RWPE2 (cell line): ENCODE data around the gene TOR1A.

Source experiments
- ATAC-seq: fragments of 200-7000 bp; cut with Tn5 transposase; 3 replicates; pipeline ENCODE4 v1.9.1; 2021; ENCODE audit warnings: low read depth
- DNase-seq: peaks from one replicate; pipeline ENCODE4 v3.0.0-alpha.2; 2020; ENCODE audit warnings: low spot score
- H3K27ac ChIP-seq: fragments of 450-650 bp; 2 replicates; pipeline ENCODE4 v1.5.1; 2017; ENCODE audit warnings: mild to moderate bottlenecking; ENCODE audit not compliant: poor library complexity, severe bottlenecking
- H3K27me3 ChIP-seq: fragments of 250-450 bp; sonication (Bioruptor Pico); 2 replicates; pipeline ENCODE4 v1.5.1; 2021; ENCODE audit warnings: mild to moderate bottlenecking, moderate library complexity; ENCODE audit not compliant: insufficient read depth, poor library complexity, severe bottlenecking
- H3K36me3 ChIP-seq: fragments of 250-450 bp; sonication (Bioruptor Pico); 2 replicates; pipeline ENCODE4 v1.5.1; 2020; ENCODE audit warnings: low read depth, mild to moderate bottlenecking, moderate library complexity
- H3K4me1 ChIP-seq: fragments of 250-450 bp; sonication (Bioruptor Pico); 2 replicates; pipeline ENCODE4 v1.5.1; 2021; ENCODE audit warnings: mild to moderate bottlenecking, moderate library complexity; ENCODE audit not compliant: insufficient read depth, poor library complexity, severe bottlenecking
- H3K4me3 ChIP-seq: fragments of 250-450 bp; sonication (Bioruptor Pico); 2 replicates; pipeline ENCODE4 v1.5.1; 2021; ENCODE audit warnings: mild to moderate bottlenecking, moderate library complexity; ENCODE audit not compliant: severe bottlenecking
- H3K9me3 ChIP-seq: fragments of 250-450 bp; sonication (Bioruptor Pico); 2 replicates; pipeline ENCODE4 v1.5.1; 2021; ENCODE audit warnings: mild to moderate bottlenecking, moderate library complexity; ENCODE audit not compliant: severe bottlenecking
- CTCF ChIP-seq: fragments of 450-650 bp; IDR thresholded peaks from one replicate; pipeline ENCODE4 v1.5.1; 2017; ENCODE audit warnings: mild to moderate bottlenecking, moderate library complexity; ENCODE audit not compliant: poor library complexity, severe bottlenecking

TOR1A gene

GRCh38 chr9:129823542-129823934, 398 bp downstream of the TOR1A start:
- TF ChIP-seq CTCF: no peak
- Histone ChIP-seq H3K27me3 (no peaks in the 10 kb centered on the region), H3K9me3 (no peaks in the 10 kb centered on the region), H3K36me3 (peaks cover 41% of the 10 kb centered on the region), H3K4me3 (peak overlapping the region; percentile 76), H3K27ac (peak overlapping the region; percentile 65), H3K4me1 (no peaks in the 10 kb centered on the region)
- DNase-seq (no peak), ATAC-seq (peak; percentile 40)

DNA sequence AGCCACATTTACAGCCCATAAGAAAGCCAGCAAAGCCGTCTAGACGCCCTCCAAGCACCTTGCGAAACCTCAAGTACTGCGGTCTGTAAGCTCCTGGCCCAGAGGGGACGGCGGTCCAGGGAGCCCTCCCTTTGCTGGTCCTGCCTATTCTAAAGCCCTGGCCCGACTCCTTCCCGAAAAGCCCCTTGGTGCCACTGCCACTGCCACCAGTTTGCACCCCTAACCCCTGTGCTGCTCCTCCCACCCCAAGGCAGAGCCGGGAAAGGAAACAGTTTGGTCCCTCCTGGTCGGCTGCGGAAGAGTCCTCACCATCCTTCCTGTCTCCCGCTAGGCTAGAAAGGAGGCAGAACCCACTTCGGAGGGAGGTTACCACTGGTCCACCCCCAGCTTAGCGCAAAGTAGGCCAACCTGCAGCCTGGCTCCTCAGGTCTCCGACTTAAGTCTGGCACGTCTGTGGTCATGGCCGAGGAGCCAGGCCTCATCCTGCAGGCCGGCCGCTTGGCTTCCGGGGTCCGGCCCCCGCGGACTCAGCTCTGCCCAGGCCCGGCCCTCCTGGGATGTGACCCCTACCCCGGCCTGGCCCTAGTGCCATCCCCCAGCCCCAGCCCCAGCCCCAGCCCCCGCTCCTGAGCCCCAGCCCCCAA, 916 bp downstream of the TOR1A start:
- Histone ChIP-seq H3K4me3 (peak overlapping the region; percentile 35), H3K9me3 (no peaks in the 10 kb centered on the region), H3K27me3 (no peaks in the 10 kb centered on the region), H3K4me1 (no peaks in the 10 kb centered on the region), H3K36me3 (peaks cover 45% of the 10 kb centered on the region), H3K27ac (peak overlapping the region; percentile 65)
- TF ChIP-seq CTCF: no peak
- DNase-seq: no peak
- ATAC-seq: peak; percentile 59

GRCh38 chr9:129816501-129817435, 7.2 kb downstream of the TOR1A start:
- Histone ChIP-seq H3K4me3 (no peak overlapping the region), H3K27me3 (no peaks in the 10 kb centered on the region), H3K4me1 (no peaks in the 10 kb centered on the region), H3K27ac (no peak overlapping the region), H3K9me3 (no peaks in the 10 kb centered on the region), H3K36me3 (peaks cover 59% of the 10 kb centered on the region)
- no peak for TF ChIP-seq CTCF
- no peak for ATAC-seq
- DNase-seq: no peak

- Histone ChIP-seq H3K9me3 (no peaks in the 10 kb centered on the region), H3K4me3 (no peak overlapping the region), H3K4me1 (no peaks in the 10 kb centered on the region), H3K27ac (no peak overlapping the region), H3K27me3 (no peaks in the 10 kb centered on the region), H3K36me3 (peaks cover 50% of the 10 kb centered on the region)
- ATAC-seq (no peak), DNase-seq (no peak)
- no peak for TF ChIP-seq CTCF
Observed at GRCh38 chr9:129815278-129815677, 8.7 kb downstream of the TOR1A start.
